BE2C (cell line): Measurements from ENCODE around the gene NRXN2.
A peak's percentile ranks its signal among the peaks of the same experiment; 100 is the strongest.

Source experiments
- DNase-seq: peaks from one replicate; pipeline ENCODE4 v3.0.0-alpha.2; 2020
- H3K27me3 ChIP-seq: fragments of 250-450 bp; sonication (Bioruptor Pico); 2 replicates; pipeline ENCODE4 v1.5.1; 2020; ENCODE audit warnings: mild to moderate bottlenecking
- H3K36me3 ChIP-seq: fragments of 250-450 bp; sonication (Bioruptor Pico); 2 replicates; pipeline ENCODE4 v1.5.1; 2020; ENCODE audit warnings: mild to moderate bottlenecking
- H3K4me1 ChIP-seq: fragments of 250-450 bp; sonication (Bioruptor Pico); 2 replicates; pipeline ENCODE4 v1.5.1; 2020
- H3K4me3 ChIP-seq: 2 replicates; pipeline ENCODE4 v1.5.1; 2011; ENCODE audit warnings: low read depth, low read length
- H3K9me3 ChIP-seq: fragments of 250-450 bp; sonication (Bioruptor Pico); 2 replicates; pipeline ENCODE4 v1.5.1; 2020
- TF ChIP-seq, protein P1 (sequence below): IDR thresholded peaks from 2 replicates; pipeline ENCODE4 v1.5.1; 2012; ENCODE audit warnings: mild to moderate bottlenecking, low read depth, low read length

Gene NRXN2

DNA sequence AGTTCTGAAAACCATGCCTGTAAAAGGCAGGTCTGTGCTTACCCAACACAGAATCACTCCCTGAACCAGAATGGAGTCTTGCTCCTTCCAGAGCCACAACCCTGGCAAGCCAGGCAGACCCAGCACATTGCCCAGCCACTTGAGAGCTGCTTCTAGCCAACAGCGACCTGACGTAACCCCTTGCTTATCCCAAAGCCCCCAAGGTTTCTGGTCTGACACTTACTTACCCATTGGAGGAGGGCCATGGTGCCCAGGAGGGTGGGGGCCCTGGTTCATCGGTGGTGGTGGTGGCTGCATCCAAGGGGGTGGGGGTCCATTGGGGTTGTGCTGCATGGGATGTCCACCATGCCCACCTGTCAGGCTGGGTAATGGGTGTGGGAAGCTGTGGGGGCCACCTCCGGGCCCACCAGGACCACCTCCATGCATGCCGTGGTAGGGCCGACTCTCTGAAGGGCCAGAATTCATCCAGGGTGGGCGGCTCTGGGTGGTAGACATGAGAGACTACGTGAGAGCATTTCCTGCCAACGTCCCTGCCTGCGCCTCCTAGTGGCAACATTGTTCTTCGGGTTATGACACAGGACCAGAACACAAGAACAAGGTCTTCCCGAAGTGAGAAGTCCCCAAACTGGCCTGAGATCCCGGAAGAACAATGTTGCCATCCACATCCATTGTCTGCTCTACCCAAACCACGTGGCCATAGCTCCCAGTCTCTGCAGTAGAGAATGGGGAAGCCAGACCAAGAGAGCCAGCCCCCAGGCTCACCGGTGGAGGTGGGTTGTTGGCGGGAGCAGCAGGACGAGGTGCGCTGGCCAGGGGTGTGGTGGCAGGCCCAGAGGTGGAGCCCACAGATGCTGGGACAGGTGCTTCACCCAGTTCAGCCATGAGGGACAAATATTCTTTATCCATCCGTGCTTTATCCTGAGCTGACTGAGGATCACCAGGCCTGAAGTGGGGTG lies 44.6 kb upstream of the NRXN2 start:
- no peak overlapping the region for H3K4me3 ChIP-seq
- TF ChIP-seq, protein P1, sequence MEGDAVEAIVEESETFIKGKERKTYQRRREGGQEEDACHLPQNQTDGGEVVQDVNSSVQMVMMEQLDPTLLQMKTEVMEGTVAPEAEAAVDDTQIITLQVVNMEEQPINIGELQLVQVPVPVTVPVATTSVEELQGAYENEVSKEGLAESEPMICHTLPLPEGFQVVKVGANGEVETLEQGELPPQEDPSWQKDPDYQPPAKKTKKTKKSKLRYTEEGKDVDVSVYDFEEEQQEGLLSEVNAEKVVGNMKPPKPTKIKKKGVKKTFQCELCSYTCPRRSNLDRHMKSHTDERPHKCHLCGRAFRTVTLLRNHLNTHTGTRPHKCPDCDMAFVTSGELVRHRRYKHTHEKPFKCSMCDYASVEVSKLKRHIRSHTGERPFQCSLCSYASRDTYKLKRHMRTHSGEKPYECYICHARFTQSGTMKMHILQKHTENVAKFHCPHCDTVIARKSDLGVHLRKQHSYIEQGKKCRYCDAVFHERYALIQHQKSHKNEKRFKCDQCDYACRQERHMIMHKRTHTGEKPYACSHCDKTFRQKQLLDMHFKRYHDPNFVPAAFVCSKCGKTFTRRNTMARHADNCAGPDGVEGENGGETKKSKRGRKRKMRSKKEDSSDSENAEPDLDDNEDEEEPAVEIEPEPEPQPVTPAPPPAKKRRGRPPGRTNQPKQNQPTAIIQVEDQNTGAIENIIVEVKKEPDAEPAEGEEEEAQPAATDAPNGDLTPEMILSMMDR: peak; percentile 66
- no peaks in the 10 kb centered on the region for H3K27me3 ChIP-seq
- peaks cover 91% of the 10 kb centered on the region for H3K36me3 ChIP-seq
- DNase-seq: peak; percentile 80
- no peaks in the 10 kb centered on the region for H3K9me3 ChIP-seq
- no peaks in the 10 kb centered on the region for H3K4me1 ChIP-seq

DNA sequence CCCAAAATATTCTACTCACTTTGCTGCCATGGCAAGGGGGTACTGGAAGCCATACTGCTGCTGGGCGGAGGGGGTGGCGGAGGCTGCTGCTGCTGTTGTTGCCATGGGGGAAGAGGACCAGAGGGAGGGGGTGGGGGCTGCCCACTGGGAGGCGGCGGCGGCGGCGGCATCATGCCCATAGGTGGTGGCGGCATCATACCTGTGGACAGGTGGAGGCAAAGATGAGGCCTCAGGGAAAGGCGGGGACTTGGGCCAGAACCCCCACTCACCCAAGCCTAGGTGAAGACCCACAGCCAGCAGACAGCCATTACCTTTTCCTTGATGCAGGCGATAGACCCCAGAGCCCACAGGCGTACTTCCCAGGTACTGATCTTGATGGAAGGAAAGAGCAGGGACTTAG lies 43.9 kb upstream of the NRXN2 start:
- Histone ChIP-seq H3K4me3 (no peak overlapping the region), H3K4me1 (no peaks in the 10 kb centered on the region)
- no peak for DNase-seq

DNA sequence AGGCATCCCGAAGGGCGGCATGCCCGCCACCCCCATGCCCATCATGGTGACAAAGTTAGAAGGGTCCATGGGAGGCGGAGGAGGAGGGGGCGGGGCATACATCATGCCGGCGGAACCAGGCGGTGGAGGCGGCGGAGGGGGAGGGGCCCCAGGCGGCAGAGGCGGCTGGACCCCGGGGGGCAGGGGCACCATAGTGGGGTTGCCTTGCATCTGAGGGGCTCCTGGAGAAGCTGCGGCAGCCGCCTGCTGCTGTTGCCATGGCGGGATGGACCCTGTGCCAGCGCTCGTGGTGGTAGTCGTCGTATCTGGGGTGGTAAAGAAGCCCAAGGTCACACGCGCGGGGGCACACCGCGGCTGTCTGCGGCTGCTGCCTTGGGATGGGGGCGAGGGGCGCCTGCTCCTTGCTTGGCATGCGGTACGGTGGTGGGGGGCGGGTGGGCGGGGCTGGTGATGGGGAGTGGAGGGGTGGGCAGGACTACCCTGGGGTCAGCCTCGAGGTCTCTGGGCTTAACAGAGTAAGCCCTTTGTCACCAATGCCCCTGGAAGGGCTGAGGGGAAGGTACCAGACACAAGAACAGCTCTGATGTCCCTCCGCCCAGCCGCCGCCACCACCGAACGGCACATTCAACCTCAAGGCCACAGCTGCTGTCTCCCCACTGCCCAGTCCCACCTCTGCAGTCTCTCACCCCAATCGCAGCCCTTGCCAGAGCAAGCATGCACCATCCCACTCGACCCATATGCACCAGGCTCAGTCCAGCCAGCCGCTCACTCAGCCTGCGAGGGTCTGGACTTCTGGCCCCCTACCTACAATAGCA lies 43.1 kb upstream of the NRXN2 start:
- H3K27me3 ChIP-seq: no peaks in the 10 kb centered on the region
- no peak for DNase-seq
- H3K36me3 ChIP-seq: peaks cover 75% of the 10 kb centered on the region
- H3K9me3 ChIP-seq: no peaks in the 10 kb centered on the region
- TF ChIP-seq, protein P1: no peak
- no peaks in the 10 kb centered on the region for H3K4me1 ChIP-seq
- no peak overlapping the region for H3K4me3 ChIP-seq

More for the DNA sequence above, 43.9 kb upstream of the NRXN2 start:
- Histone ChIP-seq H3K36me3 (peaks cover 84% of the 10 kb centered on the region), H3K9me3 (no peaks in the 10 kb centered on the region), H3K27me3 (no peaks in the 10 kb centered on the region)
- TF ChIP-seq, protein P1: no peak

DNA sequence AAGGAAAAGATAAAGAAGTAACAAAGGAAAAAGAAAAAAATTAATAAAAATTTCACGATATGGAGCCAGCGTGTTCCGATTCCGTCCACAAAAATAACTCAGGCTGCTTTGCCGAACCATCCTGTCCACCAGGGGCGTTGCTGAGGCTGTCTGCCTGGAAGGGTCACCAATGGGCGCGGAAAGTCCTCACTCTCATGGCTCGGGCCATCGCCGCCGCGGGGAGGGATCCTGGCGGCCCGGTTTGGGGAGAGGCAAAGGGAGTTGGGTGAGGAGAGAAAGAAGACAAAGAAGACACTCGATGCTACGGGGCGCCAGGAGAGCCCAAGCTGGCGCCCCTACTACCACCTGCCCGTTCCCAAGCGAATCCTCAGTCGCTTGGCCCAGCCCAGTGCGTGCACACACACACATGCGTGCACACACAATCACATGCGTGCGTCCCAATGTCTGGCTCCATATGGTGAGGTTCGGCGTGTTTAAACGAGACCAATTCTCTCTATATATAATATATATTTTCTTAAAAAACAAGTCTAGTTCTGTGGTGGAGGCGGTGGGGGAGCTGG lies 42.4 kb upstream of the NRXN2 start:
- Histone ChIP-seq H3K36me3 (peaks cover 69% of the 10 kb centered on the region), H3K4me3 (no peak overlapping the region), H3K27me3 (no peaks in the 10 kb centered on the region), H3K9me3 (no peaks in the 10 kb centered on the region), H3K4me1 (peaks cover 2% of the 10 kb centered on the region)
- DNase-seq: no peak
- TF ChIP-seq, protein P1: peak; percentile 37

DNA sequence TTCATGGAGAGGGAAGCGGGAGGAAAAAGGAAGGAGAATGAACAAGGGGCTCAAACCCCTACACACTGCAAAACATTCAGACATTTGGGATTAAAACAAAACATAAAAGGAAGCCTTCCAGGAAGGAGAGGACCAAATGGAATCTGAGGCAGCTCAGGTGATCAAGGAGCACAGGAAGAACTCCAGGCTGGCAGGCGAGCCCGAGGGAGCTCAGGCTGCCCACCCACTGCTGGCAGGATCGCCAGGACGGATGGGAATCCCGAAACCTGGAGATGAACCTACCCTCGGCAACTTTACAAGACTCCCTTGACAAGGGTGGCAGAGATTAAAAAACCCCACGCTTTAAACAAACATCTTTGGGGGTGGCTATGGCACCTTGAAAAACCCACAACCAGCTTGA lies 41.8 kb upstream of the NRXN2 start:
- H3K4me1 ChIP-seq: peaks cover 8% of the 10 kb centered on the region
- H3K36me3 ChIP-seq: peaks cover 62% of the 10 kb centered on the region

More for the DNA sequence above, 41.8 kb upstream of the NRXN2 start:
- no peak overlapping the region for H3K4me3 ChIP-seq
- H3K9me3 ChIP-seq: no peaks in the 10 kb centered on the region
- TF ChIP-seq, protein P1: no peak
- DNase-seq: no peak
- H3K27me3 ChIP-seq: no peaks in the 10 kb centered on the region
